GM12892 (cell line): Measurements from ENCODE around the gene CTNND2.

Experiments used
- POLR2A ChIP-seq: IDR thresholded peaks from 2 replicates; pipeline ENCODE4 v1.6.1; 2011; ENCODE audit warnings: low read depth, low read length, control low read depth
- POLR2AphosphoS5 ChIP-seq: IDR thresholded peaks from 2 replicates; pipeline ENCODE4 v1.6.1; 2011; ENCODE audit warnings: low read depth, low read length, control low read depth
- TAF1 ChIP-seq: IDR thresholded peaks from 2 replicates; pipeline ENCODE4 v1.6.1; 2011; ENCODE audit warnings: low read depth, mild to moderate bottlenecking, control low read depth, low read length, borderline replicate concordance

DNA sequence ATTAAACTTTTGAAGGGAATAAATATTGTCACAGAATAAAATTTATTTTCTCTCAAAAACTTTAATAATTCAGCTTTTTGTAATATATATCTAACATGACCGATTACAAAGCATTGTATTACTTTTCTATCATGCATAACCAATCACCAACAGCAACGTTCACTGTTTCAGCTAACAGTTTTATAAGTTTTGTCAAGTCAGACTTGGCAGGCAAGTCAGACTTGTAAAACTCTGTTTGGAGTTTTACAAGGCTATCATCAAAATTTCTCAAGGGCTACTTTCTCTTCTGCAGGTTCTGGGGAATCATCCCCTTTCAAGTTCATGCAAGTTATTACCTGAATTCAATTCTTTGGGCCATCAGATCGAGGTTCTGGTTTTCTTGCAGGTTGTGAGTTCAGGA is 347.2 kb downstream of the CTNND2 start:
- TF ChIP-seq POLR2AphosphoS5 (no peak), POLR2A (no peak), TAF1 (no peak)
